RPMI8226 (cell line): ENCODE data around the gene LCE4A.

ENCODE experiments used
- DNase-seq: peaks from one replicate; pipeline ENCODE4 v3.0.0-alpha.2; 2015

LCE4A gene

DNA sequence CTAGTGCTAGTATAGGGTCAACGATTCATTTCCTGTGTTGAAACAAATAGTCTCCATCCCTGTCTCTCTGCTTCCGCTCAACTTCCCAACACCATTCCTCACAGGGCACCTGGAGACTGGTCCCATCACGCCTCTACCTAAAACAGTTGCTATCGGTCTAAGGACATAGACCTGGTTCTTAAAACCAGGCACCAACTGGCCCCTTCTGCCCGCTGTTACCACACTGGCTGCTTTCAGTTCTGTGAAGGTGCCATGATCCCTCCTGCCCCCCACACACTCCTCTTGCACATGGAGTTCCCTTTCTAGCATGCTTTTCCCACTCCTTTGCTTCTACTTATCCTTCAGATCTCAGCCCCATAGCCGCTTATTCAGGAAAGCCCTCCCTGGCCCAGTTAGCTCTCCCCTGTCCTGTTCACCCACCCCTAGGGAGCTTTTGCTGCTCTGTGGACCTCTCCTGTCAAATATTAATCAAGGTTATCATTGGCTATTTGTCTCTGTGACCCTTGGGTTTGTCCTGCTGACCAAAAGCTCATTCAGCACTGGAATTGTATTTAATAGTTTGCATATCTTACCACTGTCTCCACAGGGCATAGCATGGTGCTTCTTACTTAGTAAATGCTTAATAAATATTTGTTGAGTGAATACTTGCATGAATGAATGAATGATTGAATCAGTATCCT, 37.9 kb downstream of the LCE4A start:
- no peak for DNase-seq

DNA sequence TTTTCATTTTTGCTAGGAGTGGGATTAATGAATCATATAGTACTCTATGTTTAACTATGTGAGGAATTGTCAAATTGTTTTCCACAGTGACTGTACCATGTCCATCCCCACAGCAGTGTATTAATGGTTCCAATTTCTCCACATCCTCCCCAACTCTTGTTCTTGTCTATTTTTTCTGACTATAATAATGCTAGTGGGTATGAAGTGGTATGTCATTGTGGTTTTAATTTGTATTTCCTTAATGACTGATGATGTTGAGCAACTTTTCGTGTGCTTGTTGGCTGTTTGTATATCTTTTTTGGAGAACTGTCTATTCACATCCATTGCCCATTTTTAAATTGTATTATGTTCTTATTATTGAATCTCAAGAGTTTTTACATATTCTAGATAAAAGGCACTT, 39.9 kb downstream of the LCE4A start:
- no peak for DNase-seq

DNA sequence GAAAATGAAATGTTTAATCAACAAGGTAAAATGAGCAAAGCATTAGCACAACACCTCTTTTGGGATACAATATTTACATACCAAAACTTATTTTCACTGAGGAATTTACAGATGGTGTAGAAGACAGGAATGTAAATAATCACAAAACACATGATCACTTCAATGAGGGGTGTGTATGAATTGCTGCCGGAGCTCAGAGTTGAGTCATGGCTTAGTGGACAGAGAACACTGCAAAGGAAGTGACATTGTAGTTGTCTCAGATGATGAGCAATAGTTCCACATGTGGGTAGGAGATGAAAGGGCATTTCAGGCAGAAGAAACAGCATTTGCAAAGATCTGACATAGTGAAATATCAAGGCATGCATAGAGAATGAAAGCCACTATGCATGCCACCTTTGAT, 44.3 kb downstream of the LCE4A start:
- DNase-seq = no peak

DNA sequence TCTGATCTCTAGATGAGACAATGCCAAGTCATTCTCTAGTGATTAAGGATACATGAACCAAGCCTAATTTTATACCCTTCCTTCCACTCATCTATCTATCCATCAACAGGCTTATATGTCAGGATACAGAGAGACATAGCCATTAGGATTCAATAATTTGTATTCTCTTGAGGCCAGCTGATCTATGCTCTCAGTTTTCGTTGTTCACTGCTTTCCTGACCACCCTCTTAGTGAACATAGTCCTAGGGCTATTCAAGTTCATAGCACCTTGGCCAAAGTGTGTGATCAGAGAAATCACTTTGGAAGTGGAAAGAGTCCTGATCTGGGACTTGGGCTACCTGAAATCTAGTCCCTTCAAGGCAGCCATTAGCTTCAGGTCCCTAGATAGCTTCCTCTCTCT, 45.6 kb downstream of the LCE4A start:
- no peak for DNase-seq

DNA sequence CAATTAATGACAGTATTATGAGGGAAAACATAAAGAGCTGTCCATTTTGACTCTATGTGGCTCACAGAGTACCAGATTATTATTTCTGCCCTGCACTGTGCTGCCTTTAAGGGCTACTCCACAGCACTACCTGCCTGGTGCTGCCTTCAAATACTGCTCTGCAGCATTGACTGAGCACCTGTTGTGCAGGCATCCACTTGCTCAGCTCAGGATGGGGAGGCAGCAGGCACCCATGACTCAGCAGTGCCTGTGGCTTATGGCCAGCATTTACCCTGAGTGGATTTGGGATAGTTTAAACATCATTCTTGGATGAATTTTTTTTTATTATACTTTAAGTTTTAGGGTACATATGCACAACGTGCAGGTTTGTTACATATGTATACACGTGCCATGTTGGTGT, 48.9 kb downstream of the LCE4A start:
- DNase-seq = no peak

DNA sequence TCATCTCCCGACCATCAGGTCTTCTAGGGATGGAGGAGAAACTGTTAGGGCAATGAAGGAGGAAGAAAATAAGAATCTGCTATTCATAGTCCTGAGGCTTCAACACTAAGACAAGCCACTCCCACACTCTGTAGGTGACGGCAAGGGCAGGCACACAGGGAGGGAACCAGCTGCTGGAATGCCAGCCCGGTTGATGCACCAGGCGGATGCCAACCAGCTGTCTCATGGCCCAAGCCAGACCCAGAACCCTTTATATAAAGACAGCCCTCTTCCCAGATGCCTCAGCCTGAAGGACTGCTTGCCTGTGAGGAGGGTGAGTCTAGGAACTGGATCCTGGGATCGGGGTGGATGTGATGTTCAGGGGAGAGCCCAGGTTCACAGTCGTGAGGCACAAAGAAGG, 49.8 kb downstream of the LCE4A start, which contains the start of gene KPRP:
Gene KPRP, plus strand, starts transcription at position 279 of the 400 bp plus-strand sequence. CDS start 1,564 bp downstream, outside the sequence.
- no peak for DNase-seq

DNA sequence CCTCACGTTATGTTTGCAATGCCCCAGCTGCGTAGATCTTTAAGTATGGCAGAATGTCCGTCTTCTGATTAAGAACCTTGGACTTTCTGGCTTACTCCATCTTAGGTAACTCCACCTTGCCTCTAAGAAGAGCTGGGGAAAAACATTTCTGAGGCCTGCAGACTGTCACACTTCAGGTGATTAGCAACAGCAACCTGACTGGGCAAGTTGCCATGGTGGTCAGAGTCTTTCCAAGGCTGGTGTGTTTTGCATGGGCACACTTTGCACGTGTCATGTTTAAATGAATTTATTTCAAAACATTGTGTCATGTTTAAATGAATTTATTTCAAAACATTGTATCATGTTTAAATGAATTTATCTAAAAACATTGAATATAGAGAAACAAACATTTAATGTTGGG, 50.7 kb downstream of the LCE4A start:
- peak; percentile 6 for DNase-seq
